Neural cell (in vitro differentiated cells): ENCODE results near the gene GRIK3. TPM values are rescaled to one million over a fixed set of nuclear protein-coding genes. Genes with fewer than 3 reads are reported as not detected.

ENCODE experiments used
- H2AFZ ChIP-seq: fragments of 200-600, 300-800 bp; sonication (generic), shearing (Covaris generic); 2 replicates; pipeline ENCODE4 v1.6.0; 2014; ENCODE audit warnings: low read depth, mild to moderate bottlenecking, antibody characterized with exemption, low read length, moderate library complexity
- H3F3A ChIP-seq: fragments of 200-600 bp; shearing (Covaris generic); 2 replicates; pipeline ENCODE4 v1.6.1; 2016; ENCODE audit warnings: mild to moderate bottlenecking, moderate library complexity, mixed read lengths, antibody characterized with exemption, low read length; ENCODE audit not compliant: insufficient read depth, poor library complexity, severe bottlenecking
- H3K27ac ChIP-seq: fragments of 200-600, 300-800 bp; sonication (generic), shearing (Covaris generic); 2 replicates; pipeline ENCODE4 v1.5.1; 2014; ENCODE audit warnings: mild to moderate bottlenecking, low read length, moderate library complexity
- H3K27me3 ChIP-seq: fragments of 300-800, 200-600 bp; sonication (generic), shearing (Covaris generic); 2 replicates; pipeline ENCODE4 v1.6.0; 2014; ENCODE audit warnings: mild to moderate bottlenecking, low read depth, low read length, moderate library complexity; ENCODE audit not compliant: insufficient read depth
- H3K36me3 ChIP-seq: fragments of 300-800, 200-600 bp; sonication (generic), shearing (Covaris generic); 2 replicates; pipeline ENCODE4 v1.5.1; 2014; ENCODE audit warnings: mild to moderate bottlenecking, antibody characterized with exemption, low read length, moderate library complexity; ENCODE audit not compliant: insufficient read depth
- H3K4me2 ChIP-seq: fragments of 300-800, 200-600 bp; sonication (generic), shearing (Covaris generic); 2 replicates; pipeline ENCODE4 v1.6.0; 2014; ENCODE audit warnings: mild to moderate bottlenecking, low read length
- H3K4me3 ChIP-seq: fragments of 300-800, 200-600 bp; sonication (generic), shearing (Covaris generic); 2 replicates; pipeline ENCODE4 v1.5.1; 2014; ENCODE audit warnings: mild to moderate bottlenecking, low read length, moderate library complexity
- H3K79me2 ChIP-seq: fragments of 200-600 bp; shearing (Covaris generic); replicated peaks from 2 replicates; pipeline ENCODE4 v1.6.0; 2014; ENCODE audit warnings: mild to moderate bottlenecking, low read length, moderate library complexity; ENCODE audit not compliant: insufficient read depth
- H3K9ac ChIP-seq: fragments of 300-800, 200-600 bp; sonication (generic), shearing (Covaris generic); 2 replicates; pipeline ENCODE4 v1.6.1; 2016; ENCODE audit warnings: mild to moderate bottlenecking, low read length, mixed read lengths
- H3K9me2 ChIP-seq: fragments of 200-600 bp; shearing (Covaris generic); 2 replicates; pipeline ENCODE4 v1.6.1; 2016; ENCODE audit warnings: mild to moderate bottlenecking, low read length, mixed read lengths; ENCODE audit not compliant: insufficient read depth
- H3K9me3 ChIP-seq: fragments of 200-600, 300-800 bp; sonication (generic), shearing (Covaris generic); 2 replicates; pipeline ENCODE4 v1.6.1; 2016; ENCODE audit warnings: mild to moderate bottlenecking, mixed run types, low read length, moderate library complexity, mixed read lengths
- H4K20me1 ChIP-seq: fragments of 200-600 bp; shearing (Covaris generic); 2 replicates; pipeline ENCODE4 v1.6.1; 2016; ENCODE audit warnings: mild to moderate bottlenecking, mixed run types; ENCODE audit not compliant: insufficient read depth
- EP300 ChIP-seq: fragments of 450-650 bp; conservative IDR thresholded peaks from 2 replicates; pipeline ENCODE4 v1.6.1; 2014; ENCODE audit warnings: antibody characterized with exemption, mild to moderate bottlenecking, moderate library complexity; ENCODE audit not compliant: poor library complexity, severe bottlenecking
- EZH2 ChIP-seq: fragments of 200-600, 300-800 bp; shearing (Covaris generic), sonication (generic); IDR thresholded peaks from 2 replicates; pipeline ENCODE4 v1.6.1; 2014; ENCODE audit warnings: antibody characterized with exemption, low read length, borderline replicate concordance, mild to moderate bottlenecking; ENCODE audit not compliant: insufficient read depth, poor library complexity, severe bottlenecking
- MXI1 ChIP-seq: fragments of 450-650 bp; conservative IDR thresholded peaks from 2 replicates; pipeline ENCODE4 v1.6.1; 2014; ENCODE audit warnings: antibody characterized with exemption, mild to moderate bottlenecking; ENCODE audit not compliant: poor library complexity, severe bottlenecking
- POLR2AphosphoS5 ChIP-seq: IDR thresholded peaks from 2 replicates; pipeline ENCODE4 v1.6.1; 2012
- RAD21 ChIP-seq: fragments of 450-650 bp; conservative IDR thresholded peaks from 2 replicates; pipeline ENCODE4 v1.6.1; 2014; ENCODE audit warnings: antibody characterized with exemption, mild to moderate bottlenecking, moderate library complexity
- SMC3 ChIP-seq: fragments of 450-650 bp; conservative IDR thresholded peaks from 2 replicates; pipeline ENCODE4 v1.6.1; 2014; ENCODE audit warnings: antibody characterized with exemption, mild to moderate bottlenecking, moderate library complexity; ENCODE audit not compliant: poor library complexity
- TAF1 ChIP-seq: IDR thresholded peaks from 2 replicates; pipeline ENCODE4 v1.6.1; 2012; ENCODE audit warnings: low read depth
- polyA plus RNA-seq: library from polyadenylated mRNA; depleted of rRNA; stranded (reverse); fragments of >200 nt; gene quantifications from 2 replicates; pipeline ENCODE4 v1.2.3, GENCODE V29; 2014
- TF ChIP-seq, protein P1 (sequence below): fragments of 450-650 bp; IDR thresholded peaks from 2 replicates; pipeline ENCODE4 v1.5.1; 2014; ENCODE audit warnings: antibody characterized with exemption, mild to moderate bottlenecking, moderate library complexity; ENCODE audit not compliant: poor library complexity, severe bottlenecking
- TF ChIP-seq, protein P2 (sequence below): IDR thresholded peaks from 2 replicates; pipeline ENCODE4 v1.6.1; 2012; ENCODE audit warnings: borderline replicate concordance

Gene GRIK3
- polyA plus RNA-seq, 1 donor from 2014 or later, result 5.0 TPM

DNA sequence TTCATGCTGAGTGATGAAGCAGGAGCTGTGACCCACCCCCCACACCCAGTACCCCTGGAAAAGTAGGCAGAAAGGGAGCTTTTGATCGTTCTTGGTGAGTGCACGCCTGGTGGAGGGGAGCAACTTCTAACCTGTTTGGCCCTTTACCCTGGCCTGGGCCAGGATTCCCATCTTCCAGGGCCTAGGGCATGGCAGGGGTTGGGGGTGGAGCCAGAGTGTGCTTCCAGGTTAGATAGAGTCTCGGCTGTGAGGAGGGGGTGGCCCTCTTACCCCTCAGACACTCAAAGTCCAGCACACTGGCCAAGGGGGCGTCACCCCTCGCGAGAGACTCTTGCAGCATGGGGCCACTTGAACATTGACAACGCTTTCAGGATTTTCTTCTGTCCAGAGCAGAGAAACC is 236.6 kb downstream of the GRIK3 start:
- Histone ChIP-seq H3K9me2 (no peaks in the 10 kb centered on the region), H3K27ac (no peak overlapping the region), H3K36me3 (no peaks in the 10 kb centered on the region), H4K20me1 (no peaks in the 10 kb centered on the region), H3K4me3 (no peak overlapping the region), H3K9ac (no peak overlapping the region), H3K4me2 (no peak overlapping the region), H2AFZ (no peak overlapping the region), H3K79me2 (no peaks in the 10 kb centered on the region), H3K9me3 (no peaks in the 10 kb centered on the region), H3K27me3 (no peaks in the 10 kb centered on the region), H3F3A (no peaks in the 10 kb centered on the region)
- TF ChIP-seq SMC3 (no peak), EZH2 (no peak), TAF1 (no peak), EP300 (no peak), MXI1 (no peak)
- TF ChIP-seq, protein P1, sequence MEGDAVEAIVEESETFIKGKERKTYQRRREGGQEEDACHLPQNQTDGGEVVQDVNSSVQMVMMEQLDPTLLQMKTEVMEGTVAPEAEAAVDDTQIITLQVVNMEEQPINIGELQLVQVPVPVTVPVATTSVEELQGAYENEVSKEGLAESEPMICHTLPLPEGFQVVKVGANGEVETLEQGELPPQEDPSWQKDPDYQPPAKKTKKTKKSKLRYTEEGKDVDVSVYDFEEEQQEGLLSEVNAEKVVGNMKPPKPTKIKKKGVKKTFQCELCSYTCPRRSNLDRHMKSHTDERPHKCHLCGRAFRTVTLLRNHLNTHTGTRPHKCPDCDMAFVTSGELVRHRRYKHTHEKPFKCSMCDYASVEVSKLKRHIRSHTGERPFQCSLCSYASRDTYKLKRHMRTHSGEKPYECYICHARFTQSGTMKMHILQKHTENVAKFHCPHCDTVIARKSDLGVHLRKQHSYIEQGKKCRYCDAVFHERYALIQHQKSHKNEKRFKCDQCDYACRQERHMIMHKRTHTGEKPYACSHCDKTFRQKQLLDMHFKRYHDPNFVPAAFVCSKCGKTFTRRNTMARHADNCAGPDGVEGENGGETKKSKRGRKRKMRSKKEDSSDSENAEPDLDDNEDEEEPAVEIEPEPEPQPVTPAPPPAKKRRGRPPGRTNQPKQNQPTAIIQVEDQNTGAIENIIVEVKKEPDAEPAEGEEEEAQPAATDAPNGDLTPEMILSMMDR, result no peak

DNA sequence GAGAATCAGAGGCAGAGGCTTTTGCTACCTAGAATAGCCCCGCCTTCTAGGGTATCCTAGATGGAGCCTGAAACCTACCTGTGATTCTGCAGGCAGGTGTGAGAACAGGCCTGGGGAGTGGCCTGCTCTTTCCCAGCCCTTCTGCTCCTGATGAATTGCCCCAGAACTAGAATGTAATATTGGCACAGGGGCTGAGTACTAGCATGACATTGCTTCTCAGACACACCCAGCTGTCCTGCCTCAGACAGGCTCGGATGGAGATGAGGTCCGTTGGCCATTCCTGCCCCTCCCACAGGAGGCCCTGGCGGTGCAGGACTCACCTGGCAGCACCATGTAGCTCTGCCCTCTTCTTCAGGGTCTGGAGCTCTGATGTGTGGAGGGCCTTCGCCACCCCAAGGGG is 237.6 kb downstream of the GRIK3 start:
- no peaks in the 10 kb centered on the region for H4K20me1 ChIP-seq
- H3K9me2 ChIP-seq, result no peaks in the 10 kb centered on the region
- no peak overlapping the region for H3K27ac ChIP-seq
- H3K79me2 ChIP-seq, result no peaks in the 10 kb centered on the region
- H3K9ac ChIP-seq, result no peak overlapping the region
- no peaks in the 10 kb centered on the region for H3F3A ChIP-seq
- TF ChIP-seq TAF1 (no peak), POLR2AphosphoS5 (no peak), RAD21 (no peak), MXI1 (no peak), SMC3 (no peak), EZH2 (no peak), EP300 (no peak)
- TF ChIP-seq, protein P2, sequence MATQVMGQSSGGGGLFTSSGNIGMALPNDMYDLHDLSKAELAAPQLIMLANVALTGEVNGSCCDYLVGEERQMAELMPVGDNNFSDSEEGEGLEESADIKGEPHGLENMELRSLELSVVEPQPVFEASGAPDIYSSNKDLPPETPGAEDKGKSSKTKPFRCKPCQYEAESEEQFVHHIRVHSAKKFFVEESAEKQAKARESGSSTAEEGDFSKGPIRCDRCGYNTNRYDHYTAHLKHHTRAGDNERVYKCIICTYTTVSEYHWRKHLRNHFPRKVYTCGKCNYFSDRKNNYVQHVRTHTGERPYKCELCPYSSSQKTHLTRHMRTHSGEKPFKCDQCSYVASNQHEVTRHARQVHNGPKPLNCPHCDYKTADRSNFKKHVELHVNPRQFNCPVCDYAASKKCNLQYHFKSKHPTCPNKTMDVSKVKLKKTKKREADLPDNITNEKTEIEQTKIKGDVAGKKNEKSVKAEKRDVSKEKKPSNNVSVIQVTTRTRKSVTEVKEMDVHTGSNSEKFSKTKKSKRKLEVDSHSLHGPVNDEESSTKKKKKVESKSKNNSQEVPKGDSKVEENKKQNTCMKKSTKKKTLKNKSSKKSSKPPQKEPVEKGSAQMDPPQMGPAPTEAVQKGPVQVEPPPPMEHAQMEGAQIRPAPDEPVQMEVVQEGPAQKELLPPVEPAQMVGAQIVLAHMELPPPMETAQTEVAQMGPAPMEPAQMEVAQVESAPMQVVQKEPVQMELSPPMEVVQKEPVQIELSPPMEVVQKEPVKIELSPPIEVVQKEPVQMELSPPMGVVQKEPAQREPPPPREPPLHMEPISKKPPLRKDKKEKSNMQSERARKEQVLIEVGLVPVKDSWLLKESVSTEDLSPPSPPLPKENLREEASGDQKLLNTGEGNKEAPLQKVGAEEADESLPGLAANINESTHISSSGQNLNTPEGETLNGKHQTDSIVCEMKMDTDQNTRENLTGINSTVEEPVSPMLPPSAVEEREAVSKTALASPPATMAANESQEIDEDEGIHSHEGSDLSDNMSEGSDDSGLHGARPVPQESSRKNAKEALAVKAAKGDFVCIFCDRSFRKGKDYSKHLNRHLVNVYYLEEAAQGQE, result no peak
- TF ChIP-seq, protein P1, result no peak
- no peaks in the 10 kb centered on the region for H3K9me3 ChIP-seq
- no peak overlapping the region for H2AFZ ChIP-seq
- H3K4me3 ChIP-seq, result no peak overlapping the region
- H3K4me2 ChIP-seq, result no peak overlapping the region
- no peaks in the 10 kb centered on the region for H3K27me3 ChIP-seq
- H3K36me3 ChIP-seq, result no peaks in the 10 kb centered on the region
